Measurements from ENCODE around the gene KIAA0753. TPM values are rescaled to one million over a fixed set of nuclear protein-coding genes. Genes with fewer than 3 reads are reported as not detected.

The KIAA0753 gene
- total RNA-seq, result 17.6 and 20.9 TPM in 2 replicates

GRCh38 chr17:6640536-6641246, at the start of gene KIAA0753, which contains the start of gene TXNDC17:
TSS of gene KIAA0753 (minus strand) at chr17:6640711. CDS start at chr17:6635103, 5,608 bp downstream.
TSS of gene TXNDC17 (plus strand) at chr17:6641060. CDS start at chr17:6641083, 23 bp downstream.

GRCh38 chr17:6651354-6651918, 10.9 kb upstream of the KIAA0753 start, which contains the start of the genes C17orf100 and MED31:
TSS of gene C17orf100 (plus strand) at chr17:6651762. CDS start at chr17:6651914, 152 bp downstream.
TSS of gene MED31 (minus strand) at chr17:6651605. CDS start at chr17:6651528, 77 bp downstream.

DNA sequence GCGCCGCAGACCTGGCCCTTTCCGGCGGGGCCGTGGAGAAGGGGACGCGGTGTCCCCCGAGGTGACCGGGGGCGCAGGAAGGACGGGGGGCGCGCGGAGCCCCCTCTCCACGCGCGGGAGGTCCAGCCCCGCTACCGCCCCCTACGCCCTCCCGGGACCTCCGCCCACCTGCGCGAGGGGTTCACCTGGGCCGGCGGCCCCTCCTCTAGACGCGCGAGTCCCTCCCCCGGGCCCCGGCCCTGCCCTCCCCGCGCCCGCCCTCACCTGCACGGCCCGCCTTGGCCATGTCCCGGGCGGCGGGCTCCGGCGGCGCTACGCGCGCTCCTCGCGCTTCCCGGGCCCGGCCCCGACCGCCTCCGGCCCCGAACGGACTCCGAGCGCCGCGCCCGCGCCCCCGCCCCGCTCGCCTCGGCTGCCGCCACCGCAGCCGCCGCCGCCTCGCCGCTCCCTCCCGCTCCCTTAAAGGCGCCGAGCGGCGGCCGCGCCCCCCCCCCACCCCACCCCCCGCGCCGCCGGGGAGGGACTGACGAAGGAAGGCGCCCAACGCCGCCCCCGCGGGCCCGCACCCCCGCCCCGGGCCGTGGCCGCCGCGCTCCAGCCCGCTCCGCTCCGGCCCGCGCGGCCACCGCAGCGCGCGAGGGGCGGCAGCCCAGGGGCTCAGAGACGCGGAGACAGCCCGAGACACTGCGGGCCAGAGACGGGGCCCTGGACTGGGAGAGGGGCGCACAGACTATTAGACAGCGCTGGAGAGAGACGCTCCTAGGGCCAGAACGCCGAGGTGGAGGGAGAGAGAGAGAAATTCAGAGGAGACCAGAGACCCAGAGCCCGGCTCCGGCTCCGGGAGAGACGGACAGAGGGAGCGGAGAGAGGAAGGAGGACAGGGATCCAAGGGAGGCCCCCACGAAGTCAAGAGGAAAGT, 84.1 kb downstream of the KIAA0753 start, which contains the start of gene PITPNM3:
TSS of gene PITPNM3 (minus strand) at position 435 of the 919 bp plus-strand sequence. CDS start at position 286, 149 bp downstream.

Small RNA genes lying within 50 kb of the gene (small RNA-seq; reads per million reads assigned to genes)
- not detected for gene MIR4520-1
- gene RNA5SP435, result 0.11 reads per million

Other genes with a start within 250 kb of the KIAA0753 start
- 0.11 and 0.13 TPM in 2 replicates for gene AIPL1, start 205.6 kb downstream of the KIAA0753 start, total RNA-seq
- 11.4 and 17.1 TPM in 2 replicates for gene PIMREG, start 196.3 kb downstream of the KIAA0753 start, total RNA-seq
- gene PITPNM3, start 84.2 kb downstream of the KIAA0753 start, total RNA-seq, result 7.1 and 8.8 TPM in 2 replicates
- 130 and 138 TPM in 2 replicates for gene TXNDC17, start 349 bp upstream of the KIAA0753 start, total RNA-seq
- gene MED31, start 10.9 kb upstream of the KIAA0753 start, total RNA-seq, result 9.9 and 12.4 TPM in 2 replicates
- 0.39 and 0.43 TPM in 2 replicates for gene C17orf100, start 11.1 kb upstream of the KIAA0753 start, total RNA-seq
- not detected in 2 replicates for gene SLC13A5, start 72.7 kb upstream of the KIAA0753 start, total RNA-seq
- gene XAF1, start 115.3 kb upstream of the KIAA0753 start, total RNA-seq, result 19.2 and 33.4 TPM in 2 replicates
- gene FBXO39, start 135.5 kb upstream of the KIAA0753 start, total RNA-seq, result 0.26 and 0.76 TPM in 2 replicates
- gene TEKT1, start 191.0 kb upstream of the KIAA0753 start, total RNA-seq, result not detected in 2 replicates

Data from articular chondrocyte of knee joint (primary cell).